Colonic mucosa (tissue), 4 donors: ENCODE measurements around the gene TPD52L1. TPM values are rescaled to one million over a fixed set of nuclear protein-coding genes. Genes with fewer than 3 reads are reported as not detected.

Experiments
- DNase-seq: peaks from one replicate; pipeline ENCODE4 v3.0.0-alpha.2; 2020
- H3K27ac ChIP-seq: fragments of 200-600 bp; one replicate; pipeline ENCODE4 v1.8.0; 2021
- H3K27me3 ChIP-seq: fragments of 200-600 bp; one replicate; pipeline ENCODE4 v1.8.0; 2021
- H3K36me3 ChIP-seq: fragments of 200-600 bp; one replicate; pipeline ENCODE4 v1.8.0; 2021
- H3K4me1 ChIP-seq: fragments of 200-600 bp; one replicate; pipeline ENCODE4 v1.8.0; 2021; ENCODE audit warnings: mild to moderate bottlenecking
- H3K4me3 ChIP-seq: fragments of 200-600 bp; one replicate; pipeline ENCODE4 v1.8.0; 2021
- H3K9ac ChIP-seq, 2 donors: one replicate each; pipeline ENCODE4 v1.7.0; 2013; ENCODE audit warnings: control low read depth in 2 of 2, low read depth in 2 of 2, low read length in 2 of 2
- H3K9me3 ChIP-seq: fragments of 200-600 bp; one replicate; pipeline ENCODE4 v1.8.0; 2021
- intact Hi-C: fragments of 100-400 bp; cut with DNase I; formaldehyde crosslinking; loops from one replicate; pipeline ENCODE4 v1.14.1; 2022
- total RNA-seq, 2 donors: library from RNA; stranded (reverse); fragmentation: NEBNext Ultra II Directional in 1 of 2; extraction: Animal tissue kit (Norgen Biotek cat#: 25700) in 1 of 2; gene quantifications; one replicate each; pipeline ENCODE4 v1.2.1, GENCODE V29; 2021
- TF ChIP-seq, protein P1 (sequence below): fragments of 200-600 bp; IDR thresholded peaks from one replicate; pipeline ENCODE4 v1.8.0; 2022; ENCODE audit warnings: antibody characterized with exemption, mild to moderate bottlenecking
- donor health status: healthy.
- donor health status: DM: no; HTN: no; CAD: no.
- donor health status: DM: no; HTN: no; CAD: no.

TPD52L1 gene
- total RNA-seq, 2 donors from 2014 or later: 15.5 to 16.9 TPM

DNA sequence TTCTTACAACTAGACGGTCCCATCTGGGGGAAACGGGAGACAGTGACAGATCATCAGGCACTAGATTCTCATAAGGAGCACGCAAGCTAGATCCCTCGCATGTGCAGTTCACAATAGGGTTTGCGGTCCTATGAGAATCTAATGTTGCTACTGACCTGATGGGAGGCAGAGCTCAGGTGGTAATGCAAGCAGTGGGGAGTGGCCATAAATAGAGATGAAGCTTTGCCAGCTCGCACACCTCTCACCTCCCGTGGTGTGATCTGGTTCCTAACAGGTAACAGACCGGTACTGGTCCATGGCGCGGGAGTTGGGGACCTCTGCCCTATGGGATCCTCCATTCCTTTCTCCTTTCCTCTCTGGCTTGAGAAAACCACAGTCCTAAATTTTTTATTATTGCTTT is 63.8 kb downstream of the TPD52L1 start:
- Histone ChIP-seq H3K9me3 (no peaks in the 10 kb centered on the region), H3K27ac (no peak overlapping the region), H3K27me3 (no peaks in the 10 kb centered on the region), H3K36me3 (no peaks in the 10 kb centered on the region), H3K9ac (no peak overlapping the region), H3K4me1 (peaks cover 4% of the 10 kb centered on the region), H3K4me3 (no peak overlapping the region)
- TF ChIP-seq, protein P1, sequence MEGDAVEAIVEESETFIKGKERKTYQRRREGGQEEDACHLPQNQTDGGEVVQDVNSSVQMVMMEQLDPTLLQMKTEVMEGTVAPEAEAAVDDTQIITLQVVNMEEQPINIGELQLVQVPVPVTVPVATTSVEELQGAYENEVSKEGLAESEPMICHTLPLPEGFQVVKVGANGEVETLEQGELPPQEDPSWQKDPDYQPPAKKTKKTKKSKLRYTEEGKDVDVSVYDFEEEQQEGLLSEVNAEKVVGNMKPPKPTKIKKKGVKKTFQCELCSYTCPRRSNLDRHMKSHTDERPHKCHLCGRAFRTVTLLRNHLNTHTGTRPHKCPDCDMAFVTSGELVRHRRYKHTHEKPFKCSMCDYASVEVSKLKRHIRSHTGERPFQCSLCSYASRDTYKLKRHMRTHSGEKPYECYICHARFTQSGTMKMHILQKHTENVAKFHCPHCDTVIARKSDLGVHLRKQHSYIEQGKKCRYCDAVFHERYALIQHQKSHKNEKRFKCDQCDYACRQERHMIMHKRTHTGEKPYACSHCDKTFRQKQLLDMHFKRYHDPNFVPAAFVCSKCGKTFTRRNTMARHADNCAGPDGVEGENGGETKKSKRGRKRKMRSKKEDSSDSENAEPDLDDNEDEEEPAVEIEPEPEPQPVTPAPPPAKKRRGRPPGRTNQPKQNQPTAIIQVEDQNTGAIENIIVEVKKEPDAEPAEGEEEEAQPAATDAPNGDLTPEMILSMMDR: no peak
- intact Hi-C loops: no loop called here
- no peak for DNase-seq

DNA sequence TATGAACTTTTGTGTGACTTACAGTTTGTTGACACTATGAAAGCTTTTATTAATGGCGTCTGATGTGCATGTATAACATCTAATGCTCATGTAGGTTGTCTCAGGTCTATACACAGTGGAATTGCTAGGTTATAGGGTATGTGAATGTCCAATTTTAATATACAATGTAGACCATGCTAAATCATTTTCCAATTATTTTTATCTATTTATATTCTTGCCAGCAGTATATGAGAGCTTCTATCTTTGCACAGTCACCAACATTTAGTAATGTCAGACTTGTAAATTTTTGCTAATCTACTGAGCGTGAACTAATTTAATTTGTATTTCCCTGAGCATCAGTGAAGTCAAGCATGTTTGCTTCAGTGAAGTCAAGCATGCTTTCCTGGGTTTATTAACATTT is 64.4 kb downstream of the TPD52L1 start:
- H3K4me1 ChIP-seq: peaks cover 5% of the 10 kb centered on the region
- no peak overlapping the region for H3K27ac ChIP-seq
- H3K9ac ChIP-seq: no peak overlapping the region
- no peaks in the 10 kb centered on the region for H3K36me3 ChIP-seq
- no peaks in the 10 kb centered on the region for H3K27me3 ChIP-seq
- no peak overlapping the region for H3K4me3 ChIP-seq
- no peaks in the 10 kb centered on the region for H3K9me3 ChIP-seq
- intact Hi-C loops: no loop called here
- DNase-seq: no peak
- TF ChIP-seq, protein P1: no peak

DNA sequence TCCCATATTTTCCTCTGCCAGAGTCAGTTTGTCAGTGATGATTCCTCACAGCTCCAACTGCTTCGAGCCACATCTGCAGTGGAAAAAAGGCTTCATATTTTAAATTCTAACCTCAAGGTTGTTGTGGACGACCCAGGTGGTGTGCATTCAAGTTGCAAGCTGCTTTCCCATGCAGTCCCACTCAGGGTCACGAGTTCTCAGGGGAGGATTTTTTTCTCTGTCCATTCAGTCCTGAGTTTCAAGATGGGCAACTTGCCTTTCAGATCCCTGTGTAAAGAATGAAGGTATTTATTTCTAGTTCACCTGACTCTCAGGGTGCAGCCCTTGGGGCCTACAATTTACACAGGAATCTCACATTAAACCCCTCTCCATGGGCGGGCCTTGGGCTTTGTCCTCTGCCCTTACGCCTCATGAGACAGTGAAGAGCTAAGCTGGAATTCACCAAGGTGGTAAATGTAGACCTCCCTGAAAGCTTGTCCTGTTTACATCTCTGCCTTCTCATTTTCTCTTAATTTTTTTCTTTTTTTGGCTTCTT is 65.9 kb downstream of the TPD52L1 start:
- intact Hi-C loops: no loop called here
- Histone ChIP-seq H3K36me3 (no peaks in the 10 kb centered on the region), H3K27me3 (no peaks in the 10 kb centered on the region), H3K27ac (no peak overlapping the region), H3K9me3 (no peaks in the 10 kb centered on the region), H3K4me1 (peaks cover 5% of the 10 kb centered on the region), H3K4me3 (no peak overlapping the region), H3K9ac (no peak overlapping the region)
- no peak for DNase-seq
- TF ChIP-seq, protein P1: no peak

DNA sequence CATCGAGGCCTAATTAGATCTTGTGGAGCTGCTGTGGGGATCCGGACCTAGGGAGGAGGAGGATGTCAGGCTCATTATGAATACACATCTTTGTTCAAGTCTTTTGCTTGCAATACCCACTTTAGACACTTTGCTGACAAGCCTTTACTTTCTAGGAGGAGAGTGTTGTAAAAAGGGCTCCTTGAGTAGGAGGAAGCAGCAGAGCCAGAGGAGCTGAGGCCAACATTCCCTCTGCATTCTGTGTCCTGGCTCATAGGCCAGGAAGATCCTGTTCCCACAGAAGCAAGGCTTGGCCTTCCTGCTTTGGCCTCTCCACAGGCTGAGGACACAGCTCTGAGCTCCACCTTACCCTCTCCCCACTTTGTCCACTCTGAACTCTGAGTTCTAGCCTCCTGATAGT is 67.1 kb downstream of the TPD52L1 start:
- DNase-seq: peak; percentile 23

DNA sequence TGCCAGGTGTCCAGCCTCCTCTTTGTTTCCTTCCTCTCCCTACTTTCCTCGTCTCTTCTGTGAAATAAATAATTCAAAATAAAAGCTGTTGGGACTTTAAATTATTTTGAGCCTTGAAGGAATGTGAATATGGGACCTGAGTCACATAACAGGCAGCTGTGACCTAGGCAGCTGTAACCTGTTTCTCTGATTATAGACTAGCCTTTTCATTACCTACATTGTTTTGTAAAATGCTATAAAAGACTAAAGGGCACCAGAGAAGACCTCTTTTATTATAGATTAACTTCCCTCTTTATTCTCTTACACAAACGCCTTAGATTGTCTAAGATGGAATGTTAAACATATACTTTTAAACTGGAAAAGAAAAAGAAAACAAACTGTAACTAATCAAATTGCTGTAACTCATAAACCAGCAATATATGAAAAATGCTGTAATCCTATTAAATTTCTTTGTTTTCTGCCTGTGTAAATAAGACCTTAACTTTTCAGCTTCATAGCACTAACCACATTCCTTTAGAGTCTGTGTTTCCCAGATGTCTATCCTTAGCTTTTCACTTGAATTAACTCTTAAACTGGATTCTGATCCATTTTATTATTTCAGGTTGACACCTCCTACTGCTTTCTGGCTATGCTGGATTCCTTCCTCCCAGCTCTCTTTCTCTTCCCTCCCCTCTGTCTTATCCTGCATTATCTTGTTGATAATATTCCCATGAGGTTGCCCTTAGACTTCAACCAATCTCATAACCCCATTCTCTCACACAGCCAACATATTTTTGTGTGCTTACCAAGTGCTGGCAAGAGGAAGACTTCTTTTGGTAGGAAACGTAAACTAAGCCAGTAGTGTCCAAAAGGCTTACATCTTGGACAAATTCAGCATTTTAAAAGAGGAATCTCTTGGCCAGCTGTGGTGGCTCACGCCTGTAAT is 69.2 kb downstream of the TPD52L1 start:
- Histone ChIP-seq H3K9ac (peak overlapping the region in 1 of 2 donors; percentile 32), H3K4me3 (no peak overlapping the region), H3K9me3 (no peaks in the 10 kb centered on the region), H3K4me1 (peaks cover 5% of the 10 kb centered on the region), H3K27me3 (no peaks in the 10 kb centered on the region), H3K27ac (no peak overlapping the region), H3K36me3 (no peaks in the 10 kb centered on the region)
- DNase-seq: no peak
- intact Hi-C loops: no loop called here
- TF ChIP-seq, protein P1: no peak

More for the DNA sequence above, 67.1 kb downstream of the TPD52L1 start:
- TF ChIP-seq, protein P1: no peak
- no peak overlapping the region for H3K4me3 ChIP-seq
- H3K4me1 ChIP-seq: peaks cover 5% of the 10 kb centered on the region
- intact Hi-C loops: no loop called here
- no peak overlapping the region for H3K27ac ChIP-seq
- no peaks in the 10 kb centered on the region for H3K36me3 ChIP-seq
- H3K9ac ChIP-seq: no peak overlapping the region
- no peaks in the 10 kb centered on the region for H3K9me3 ChIP-seq
- no peaks in the 10 kb centered on the region for H3K27me3 ChIP-seq
